T-helper 2 cell treated with Interferon-gamma antibody and Interleukin-4, amounts not matched to agents 100 ng/mL and 5 ng/mL, for 36 hours (primary cell): ENCODE results near the gene C2CD4A. TPM values are rescaled to one million over a fixed set of nuclear protein-coding genes. Genes with fewer than 3 reads are reported as not detected.

ENCODE experiments used
- intact Hi-C: fragments of 100-400 bp; cut with micrococcal nuclease; formaldehyde crosslinking; loops from one replicate; pipeline ENCODE4 v1.15.1; 2023
- total RNA-seq: library from RNA; stranded (reverse); gene quantifications from 2 replicates; pipeline ENCODE4 v1.2.3, GENCODE V29; 2022

Gene C2CD4A
- total RNA-seq, 1 donor from 2014 or later = not detected

GRCh38 chr15:62094388-62094787, 27.6 kb downstream of the C2CD4A start:
- intact Hi-C loops = no loop called here

- intact Hi-C loops = no loop called here
These were observed 32.4 kb downstream of the C2CD4A start for GRCh38 chr15:62099094-62099601.

DNA sequence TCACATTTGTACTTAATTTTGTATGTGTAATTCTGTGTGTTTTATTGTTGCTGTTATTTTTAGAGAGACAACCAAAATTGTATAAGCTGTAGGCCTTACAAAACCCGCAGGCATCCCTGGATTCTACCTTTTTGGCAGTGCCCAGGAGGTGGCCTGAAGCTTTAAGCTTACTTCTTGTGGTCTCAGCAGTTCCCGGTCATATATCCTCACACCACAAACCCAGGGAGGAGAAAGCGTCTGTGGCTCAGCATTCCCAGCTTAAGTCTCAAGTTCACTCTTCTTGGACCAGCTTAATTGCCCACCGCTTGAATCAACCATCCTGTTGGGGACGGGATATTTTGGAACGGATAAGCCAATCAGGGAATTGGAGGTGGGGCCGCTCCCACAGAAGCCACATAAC, 36.7 kb downstream of the C2CD4A start:
- intact Hi-C loops = no loop called here

DNA sequence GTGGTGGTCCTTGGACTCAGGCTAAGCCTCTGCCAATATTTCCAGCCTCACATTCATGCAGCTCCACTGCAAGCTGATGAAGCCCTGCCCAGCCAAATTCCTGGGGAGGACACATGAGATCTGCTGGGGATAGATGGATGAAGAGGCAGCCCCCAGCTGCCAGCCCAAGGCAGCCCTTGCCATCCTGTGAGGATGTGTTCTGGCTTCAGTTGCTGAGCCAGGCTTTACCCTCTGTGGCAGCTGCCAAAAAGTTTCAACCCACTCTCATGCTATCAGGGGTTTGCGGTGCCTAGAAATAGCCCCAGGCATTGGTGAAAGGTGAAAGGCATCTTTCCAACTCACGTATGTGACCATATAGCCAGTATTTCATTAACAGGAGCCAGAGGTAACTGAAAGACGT, 37.6 kb downstream of the C2CD4A start:
- intact Hi-C loops = no loop called here

GRCh38 chr15:62104846-62105245, 38.1 kb downstream of the C2CD4A start:
- intact Hi-C loops = no loop called here

GRCh38 chr15:62105266-62105665, 38.5 kb downstream of the C2CD4A start:
- intact Hi-C loops = no loop called here

DNA sequence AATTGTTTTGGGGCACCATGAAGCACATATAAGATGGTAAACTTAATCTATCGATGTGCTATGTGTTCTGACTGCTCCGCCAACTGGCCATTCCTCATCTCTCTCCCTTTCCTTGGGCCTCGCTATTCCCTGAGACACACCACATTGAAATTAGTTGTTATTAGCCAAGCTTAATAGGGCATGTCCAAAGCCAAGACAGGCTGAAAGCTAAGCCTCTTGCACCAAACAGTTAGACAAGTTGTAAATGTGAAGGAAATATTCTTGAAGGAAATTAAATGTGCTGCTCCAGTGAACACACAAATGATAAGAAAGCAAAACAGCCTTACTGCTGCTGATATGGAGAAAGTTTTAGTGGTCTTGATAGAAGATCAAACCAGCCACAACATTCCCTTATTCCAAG, 39.3 kb downstream of the C2CD4A start:
- intact Hi-C loops = no loop called here

DNA sequence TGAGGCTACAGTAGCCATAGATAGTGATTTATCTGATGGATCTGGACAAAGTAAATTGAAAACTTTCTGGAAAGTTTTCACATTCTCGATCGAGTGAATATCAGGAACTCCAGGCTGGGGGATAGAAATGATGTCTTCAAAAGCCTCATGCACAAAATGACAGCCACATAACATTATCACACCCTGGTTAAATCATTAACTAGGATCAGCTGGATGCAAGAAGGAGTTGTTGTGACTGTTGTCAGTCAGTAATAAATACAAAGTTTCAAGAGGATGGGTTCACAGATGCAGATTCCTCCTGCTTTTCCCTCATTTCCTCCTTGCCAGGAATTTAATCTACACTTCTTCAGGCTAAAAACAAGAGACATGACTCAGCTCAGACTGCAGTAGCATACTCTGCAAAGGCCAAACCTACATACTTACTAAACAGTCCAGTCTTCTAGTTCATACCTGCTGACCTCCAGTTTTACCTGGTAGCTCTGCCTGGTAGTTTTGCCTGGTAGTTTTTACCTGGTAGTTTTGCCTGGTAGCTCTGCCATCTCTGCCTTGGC, 40.9 kb downstream of the C2CD4A start:
- intact Hi-C loops = no loop called here

DNA sequence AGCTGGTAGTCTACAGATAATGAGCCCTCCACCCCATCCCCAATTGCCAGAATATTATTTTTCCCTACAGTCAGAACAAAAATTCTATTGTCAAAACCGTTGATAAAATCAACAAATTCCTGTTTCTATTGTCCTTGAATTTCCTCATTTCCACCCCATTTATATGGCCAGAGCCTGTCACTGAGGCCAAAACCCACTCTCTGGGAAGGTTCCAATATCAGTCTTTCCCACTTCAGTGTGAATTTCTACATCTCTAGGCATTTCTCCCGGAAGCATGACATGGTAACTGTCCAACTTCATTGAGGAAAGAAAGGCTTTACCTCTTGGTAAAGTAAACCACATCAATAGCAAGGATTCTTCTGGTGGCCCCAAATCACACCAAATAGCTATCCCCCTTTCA, 41.6 kb downstream of the C2CD4A start:
- intact Hi-C loops = no loop called here

GRCh38 chr15:62109437-62109836, 42.7 kb downstream of the C2CD4A start:
- intact Hi-C loops = no loop called here

DNA sequence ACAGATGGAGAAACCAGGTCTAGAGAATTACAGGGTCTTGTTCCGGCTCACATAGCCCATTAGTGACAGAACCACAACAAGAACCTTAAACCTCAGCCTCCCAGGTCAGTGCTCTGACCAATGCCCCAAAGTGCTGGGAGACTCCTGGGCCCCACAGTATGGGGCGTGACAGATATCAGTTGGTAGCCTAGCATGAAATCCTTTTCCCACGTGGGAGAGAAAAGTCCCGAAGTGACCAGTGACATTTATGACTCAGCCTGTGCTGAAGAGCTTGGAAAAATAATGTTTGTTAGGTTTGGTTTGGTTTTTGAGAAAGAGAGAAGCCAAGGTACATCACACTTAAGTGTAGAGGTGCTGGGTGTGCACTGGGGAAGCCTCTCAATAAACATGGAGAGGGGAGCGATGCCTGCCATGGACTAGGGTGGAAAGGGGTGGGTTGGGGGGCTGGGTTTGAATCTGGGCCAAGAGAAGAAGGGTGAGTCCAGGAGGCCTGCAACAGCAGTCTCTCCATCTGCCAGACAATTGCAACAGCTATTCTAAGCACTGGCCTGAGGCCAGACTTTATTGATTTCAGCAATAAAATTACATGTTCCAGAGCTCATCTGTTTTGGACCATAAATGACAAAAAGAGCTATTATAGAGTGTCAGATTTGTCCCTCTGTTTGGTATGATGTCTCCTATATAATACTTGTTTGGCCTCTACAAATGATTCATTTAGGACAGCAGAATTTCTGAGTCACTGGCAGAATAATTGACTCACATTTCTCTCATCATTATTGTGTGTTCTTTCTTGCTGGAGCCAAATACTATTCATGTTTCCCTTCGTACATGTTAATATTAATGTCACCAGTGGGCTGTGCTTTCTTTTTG, 43.4 kb downstream of the C2CD4A start:
- intact Hi-C loops = no loop called here

- intact Hi-C loops = no loop called here
These were observed 45.3 kb downstream of the C2CD4A start for GRCh38 chr15:62112081-62112480.

- intact Hi-C loops = no loop called here
These were observed 46.1 kb downstream of the C2CD4A start for GRCh38 chr15:62112616-62113593.

DNA sequence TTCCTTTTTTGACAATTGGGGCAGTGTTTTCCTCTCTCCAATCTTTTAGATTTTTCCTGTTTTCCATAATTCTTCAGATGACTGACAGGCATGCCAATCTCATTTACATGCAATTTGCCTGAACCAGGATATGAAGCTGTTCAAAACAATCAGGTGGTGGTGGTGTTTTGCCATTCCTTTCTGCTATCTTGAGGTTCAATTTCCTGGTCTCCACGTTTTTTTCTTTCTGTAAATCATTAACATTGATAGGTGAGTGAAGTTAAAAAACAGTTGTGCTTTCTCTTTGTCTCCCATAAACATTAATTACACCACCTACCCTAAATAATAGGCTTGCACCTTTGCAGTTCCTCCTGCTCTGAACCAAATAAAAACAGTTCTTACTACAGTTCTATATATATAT, 49.1 kb downstream of the C2CD4A start:
- intact Hi-C loops = no loop called here

GRCh38 chr15:62118520-62119226, 51.9 kb downstream of the C2CD4A start:
- intact Hi-C loops = no loop called here

DNA sequence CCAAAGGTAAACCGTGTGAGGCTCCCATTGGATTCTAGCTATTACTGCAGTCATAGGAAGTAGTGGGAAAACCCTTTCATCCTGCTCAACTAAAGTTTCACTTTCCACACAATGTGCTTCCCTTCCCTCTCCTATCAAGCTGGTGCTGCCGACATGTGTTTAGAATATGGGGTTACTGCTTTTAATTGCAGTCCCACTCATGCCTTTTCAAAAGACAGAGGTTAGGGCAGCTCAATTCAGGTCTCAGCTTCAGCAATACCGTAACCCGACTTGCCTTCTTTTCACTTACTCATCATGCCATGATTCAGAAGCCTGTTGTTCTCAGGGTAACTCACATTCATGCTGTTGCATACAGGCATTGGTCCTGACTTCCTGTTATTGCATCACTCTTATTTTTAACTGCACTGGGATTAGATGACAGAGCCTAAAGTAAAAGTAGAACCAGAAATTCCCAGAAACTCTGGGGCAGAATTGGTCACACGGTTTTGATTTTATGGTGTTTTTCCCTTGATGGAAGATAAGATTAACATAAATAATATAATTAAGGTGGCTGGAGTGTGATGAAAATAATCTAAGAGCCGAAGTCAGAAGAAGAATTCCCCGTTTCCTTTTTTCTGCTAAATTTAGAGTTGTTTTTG, 52.6 kb downstream of the C2CD4A start:
- intact Hi-C loops = no loop called here

- intact Hi-C loops = no loop called here
These were observed 53.1 kb downstream of the C2CD4A start for GRCh38 chr15:62119874-62120273.
